ENCODE data around the gene CMSS1. TPM values are rescaled to one million over a fixed set of nuclear protein-coding genes. Genes with fewer than 3 reads are reported as not detected.
A peak's percentile ranks its signal among the peaks of the same experiment; 100 is the strongest.
"Not testable (repeated sequence)": the region's sequence is repeated elsewhere in the genome, so short reads cannot be mapped to it uniquely, and the experiment has no call there.

Gene CMSS1
- total RNA-seq, 2 experiments from 2014 or later = 95.6 to 97.2 TPM

DNA sequence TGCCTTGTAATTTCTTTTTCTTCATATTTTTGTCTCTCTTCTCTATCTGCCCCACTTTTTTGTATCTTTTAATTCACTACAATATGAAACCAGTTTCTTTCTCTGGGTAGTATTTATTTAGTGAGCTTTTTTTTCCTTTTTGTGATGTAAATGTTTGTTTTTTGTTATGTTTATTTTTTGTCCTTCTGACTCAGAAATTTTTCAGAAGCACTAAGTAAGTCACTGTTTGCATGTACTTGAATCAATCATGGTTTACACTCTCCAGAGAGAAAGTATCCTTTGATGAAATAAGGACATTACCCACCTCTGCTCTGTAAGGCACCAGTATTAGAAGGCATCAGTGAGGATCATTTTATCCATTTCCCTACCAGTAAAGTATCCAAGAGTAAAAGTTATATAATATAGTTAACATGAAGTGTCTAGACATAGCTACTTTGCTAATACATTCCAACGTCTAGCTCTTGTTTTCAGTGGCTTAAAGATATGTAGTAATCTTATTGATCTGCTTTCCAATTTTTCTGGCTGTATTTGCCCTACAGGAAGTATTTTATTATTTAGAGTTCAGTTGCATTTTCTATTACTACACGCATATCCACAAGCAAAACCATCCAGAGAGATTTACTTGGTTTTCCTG lies 271.2 kb downstream of the CMSS1 start:
- H3K36me3 Mint-ChIP-seq = peaks cover 3% of the 10 kb centered on the region
- intact Hi-C loops (cut with micrococcal nuclease) = loop anchor here (5.0 kb wide), 1 partner anchor 123 kb away; no protein-coding TSS in a partner anchor
- H3K27ac Mint-ChIP-seq = no peak overlapping the region
- CTCF ChIA-PET = interaction anchor here (3.2 to 3.7 kb wide), 2 partner anchors 20 to 165 kb away, joined by 13 to 24 read pairs; no protein-coding TSS in a partner anchor
- DNase-seq = no peak
- H3K27me3 Mint-ChIP-seq = no peaks in the 10 kb centered on the region
- no peaks in the 10 kb centered on the region for H3K9me3 Mint-ChIP-seq
- H3K4me3 Mint-ChIP-seq = no peak overlapping the region
- POLR2A ChIA-PET = no interaction called here
- H3K4me1 Mint-ChIP-seq (ENCODE audit: low read depth) = peaks cover 20% of the 10 kb centered on the region

DNA sequence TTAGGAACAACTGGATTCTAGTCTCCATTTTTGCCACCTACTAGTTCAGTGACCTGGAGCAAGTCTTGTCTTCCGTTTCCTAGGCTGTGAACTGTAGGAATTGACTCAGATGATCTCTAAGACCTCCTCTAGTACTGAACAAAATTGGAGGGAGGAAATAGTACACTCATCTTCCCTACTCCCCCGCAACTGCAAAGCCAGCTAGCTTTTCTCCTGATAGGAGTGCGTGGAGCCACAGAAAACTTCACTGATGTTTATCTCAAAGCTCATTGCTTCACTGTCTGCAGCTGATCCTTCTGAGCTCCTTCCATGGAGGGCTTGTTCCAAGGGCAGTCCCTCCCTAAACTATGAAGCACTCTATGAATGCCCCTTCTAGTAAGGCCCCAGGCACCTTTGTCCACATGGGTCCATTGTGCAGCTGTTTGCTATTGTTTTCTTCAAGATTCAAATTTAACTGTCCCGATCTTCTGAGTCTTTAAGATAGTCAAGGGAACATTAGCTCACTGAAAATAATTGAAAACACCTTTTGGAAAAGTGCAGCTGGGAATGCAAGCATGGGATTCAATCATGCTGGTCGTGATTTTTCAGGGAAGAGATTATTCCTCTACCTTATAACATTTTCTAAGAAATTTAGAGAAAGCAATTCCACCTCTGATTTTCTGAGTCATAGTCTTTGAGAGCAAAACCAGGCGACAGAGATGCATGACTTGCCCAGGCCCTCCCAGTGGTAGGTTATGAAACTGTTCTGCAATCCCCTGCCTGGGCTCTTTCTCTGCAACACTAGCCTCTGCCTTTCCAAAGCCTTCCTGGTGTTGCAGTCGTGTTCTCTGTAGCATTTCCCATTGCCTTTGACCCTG lies 272.4 kb downstream of the CMSS1 start:
- Mint-ChIP-seq H3K4me3 (no peak overlapping the region), H3K36me3 (peaks cover 3% of the 10 kb centered on the region), H3K9me3 (no peaks in the 10 kb centered on the region), H3K4me1 (ENCODE audit: low read depth) (peaks cover 20% of the 10 kb centered on the region), H3K27ac (no peak overlapping the region), H3K27me3 (no peaks in the 10 kb centered on the region)
- ChIA-PET CTCF (interaction anchor here (0.7 to 3.7 kb wide), 9 partner anchors 13 to 258 kb away, joined by 3 to 24 read pairs (median 4); no protein-coding TSS in a partner anchor), POLR2A (no interaction called here)
- intact Hi-C loops (cut with micrococcal nuclease) = loop anchor here (5.0 kb wide), 1 partner anchor 122 kb away; no protein-coding TSS in a partner anchor
- DNase-seq = peak; percentile 45

DNA sequence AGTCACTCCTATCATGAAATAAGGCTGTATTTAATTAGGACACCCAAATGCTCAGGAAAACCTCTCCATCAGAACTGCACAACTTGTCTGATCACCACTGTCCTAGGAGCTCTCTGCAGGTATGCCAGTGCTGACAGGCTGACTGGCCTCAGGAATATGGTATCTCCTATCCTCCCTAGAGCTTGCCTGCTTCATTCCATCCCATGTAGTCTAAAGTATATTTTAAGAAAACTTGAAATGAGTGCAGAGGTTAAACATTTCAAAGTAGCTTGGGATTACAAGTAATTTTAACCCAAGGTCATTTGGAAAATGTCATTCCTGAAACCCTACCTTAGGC lies 273.0 kb downstream of the CMSS1 start:
- Mint-ChIP-seq H3K4me1 (ENCODE audit: low read depth) (peaks cover 20% of the 10 kb centered on the region), H3K36me3 (peaks cover 3% of the 10 kb centered on the region), H3K9me3 (no peaks in the 10 kb centered on the region), H3K27ac (no peak overlapping the region), H3K27me3 (no peaks in the 10 kb centered on the region), H3K4me3 (no peak overlapping the region)
- no peak for DNase-seq
- ChIA-PET CTCF (interaction anchor here (0.7 to 3.7 kb wide), 9 partner anchors 12 to 259 kb away, joined by 3 to 24 read pairs (median 4); no protein-coding TSS in a partner anchor), POLR2A (no interaction called here)
- intact Hi-C loops (cut with micrococcal nuclease) = no loop called here

- Mint-ChIP-seq H3K4me3 (no peak overlapping the region), H3K27ac (no peak overlapping the region), H3K36me3 (peaks cover 3% of the 10 kb centered on the region), H3K9me3 (no peaks in the 10 kb centered on the region), H3K27me3 (no peaks in the 10 kb centered on the region), H3K4me1 (ENCODE audit: low read depth) (peaks cover 9% of the 10 kb centered on the region)
- no peak for DNase-seq
- CTCF ChIA-PET = no interaction called here
- POLR2A ChIA-PET = no interaction called here
- intact Hi-C loops (cut with micrococcal nuclease) = no loop called here
Observed at GRCh38 chr3:100093831-100094230, 276.2 kb downstream of the CMSS1 start.

DNA sequence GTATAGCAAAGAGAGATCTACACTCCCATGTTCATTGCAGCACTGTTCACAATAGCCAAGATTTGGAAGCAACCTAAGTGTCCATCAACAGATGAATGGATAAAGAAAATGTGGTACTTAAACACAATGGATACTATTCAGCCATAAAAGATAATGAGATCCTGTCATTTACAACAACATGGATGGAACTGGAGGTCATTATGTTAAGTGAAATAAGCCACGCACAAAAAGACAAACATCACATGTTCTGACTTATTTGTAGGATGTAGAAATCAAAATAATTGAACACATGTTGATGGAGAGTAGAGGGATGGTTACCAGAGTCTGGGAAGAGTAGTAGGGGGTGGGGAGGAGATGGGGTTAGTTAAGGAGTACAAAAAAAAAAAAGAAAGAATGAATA lies 278.6 kb downstream of the CMSS1 start:
- H3K36me3 Mint-ChIP-seq; H3K4me3 Mint-ChIP-seq; H3K4me1 Mint-ChIP-seq (ENCODE audit: low read depth); DNase-seq; intact Hi-C loops (cut with micrococcal nuclease); H3K27ac Mint-ChIP-seq; H3K27me3 Mint-ChIP-seq; POLR2A ChIA-PET; H3K9me3 Mint-ChIP-seq; CTCF ChIA-PET: not testable (repeated sequence)

GRCh38 chr3:100096866-100097265 lies 279.2 kb downstream of the CMSS1 start:
- Mint-ChIP-seq H3K27ac (no peak overlapping the region), H3K9me3 (peaks cover 2% of the 10 kb centered on the region), H3K36me3 (peaks cover 5% of the 10 kb centered on the region), H3K27me3 (no peaks in the 10 kb centered on the region), H3K4me3 (no peak overlapping the region), H3K4me1 (ENCODE audit: low read depth) (no peaks in the 10 kb centered on the region)
- CTCF ChIA-PET = no interaction called here
- POLR2A ChIA-PET = no interaction called here
- intact Hi-C loops (cut with micrococcal nuclease) = no loop called here
- DNase-seq = no peak

DNA sequence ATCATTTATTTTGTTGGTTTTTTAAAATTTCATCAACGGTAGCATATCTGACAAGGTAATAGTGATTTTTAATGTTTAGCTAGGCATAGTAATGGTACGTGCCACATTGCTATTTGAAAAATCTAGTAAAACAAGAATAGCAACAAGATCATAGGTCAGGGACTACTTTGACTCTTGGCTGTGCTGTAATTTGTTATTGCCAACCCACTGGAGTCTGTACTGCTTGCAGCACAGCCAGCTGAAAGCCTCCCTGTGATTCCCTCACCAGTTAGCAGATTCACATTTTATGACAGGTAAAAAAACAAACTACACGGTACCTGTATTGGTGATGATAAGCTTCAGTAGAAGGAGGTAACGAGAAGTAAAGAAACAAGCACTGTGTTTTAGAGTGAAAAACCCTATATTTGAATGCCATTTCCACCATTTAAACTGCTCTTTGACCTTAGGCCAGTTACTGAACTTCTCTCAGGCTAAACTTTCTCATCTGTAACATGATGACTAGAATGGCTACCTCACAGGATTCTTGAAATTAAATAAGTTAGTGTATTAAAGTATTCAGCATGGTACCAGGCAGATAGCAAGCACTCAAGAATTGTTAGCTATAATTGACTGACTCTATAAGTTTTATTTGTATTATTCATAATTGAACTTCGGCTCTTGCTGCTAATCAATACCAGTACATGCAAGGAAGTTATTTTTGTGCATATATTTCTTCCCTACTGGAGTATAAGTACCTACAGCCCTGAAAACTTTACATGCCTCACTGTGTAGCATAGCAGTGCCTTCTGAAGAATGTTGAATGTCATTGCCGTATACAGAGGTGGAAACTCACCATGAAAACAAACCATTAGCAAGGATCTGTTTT lies 280.5 kb downstream of the CMSS1 start:
- ChIA-PET POLR2A (no interaction called here), CTCF (no interaction called here)
- no peak overlapping the region for H3K27ac Mint-ChIP-seq
- no peaks in the 10 kb centered on the region for H3K4me1 Mint-ChIP-seq (ENCODE audit: low read depth)
- no peak for DNase-seq
- H3K27me3 Mint-ChIP-seq = no peaks in the 10 kb centered on the region
- H3K9me3 Mint-ChIP-seq = peaks cover 2% of the 10 kb centered on the region
- peaks cover 5% of the 10 kb centered on the region for H3K36me3 Mint-ChIP-seq
- intact Hi-C loops (cut with micrococcal nuclease) = no loop called here
- no peak overlapping the region for H3K4me3 Mint-ChIP-seq

DNA sequence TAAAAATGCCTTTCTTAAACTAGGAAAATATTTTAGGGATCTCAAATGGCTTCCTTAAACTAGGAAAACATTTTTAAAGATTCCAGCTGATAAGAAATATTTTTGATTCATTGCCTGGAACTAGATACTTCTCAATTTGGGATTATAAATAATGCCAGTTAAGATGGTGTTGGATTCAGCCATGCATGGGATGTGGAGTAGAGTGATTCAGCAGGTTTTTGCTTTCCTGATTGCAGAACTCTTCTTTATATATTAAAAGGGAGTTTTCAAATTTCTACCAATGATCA lies 281.1 kb downstream of the CMSS1 start:
- CTCF ChIA-PET = no interaction called here

DNA sequence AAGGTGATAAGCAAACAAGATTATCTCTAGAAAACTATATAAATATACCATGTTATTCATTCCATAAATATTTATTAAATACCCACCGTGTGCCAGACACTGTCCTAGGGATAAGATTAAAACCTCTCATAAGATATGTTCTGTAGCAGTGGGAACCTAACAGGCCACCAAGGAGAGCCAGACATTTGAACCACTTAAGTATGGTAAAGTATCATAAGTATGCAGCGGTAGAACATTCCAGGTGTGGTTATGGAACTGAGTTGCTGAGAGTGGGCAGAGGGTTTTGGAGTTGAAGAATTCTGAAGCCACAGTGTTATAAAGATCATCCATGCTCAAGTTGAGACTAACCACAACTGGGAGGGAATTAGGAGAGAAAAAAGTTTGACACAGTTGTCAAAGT lies 282.0 kb downstream of the CMSS1 start:
- intact Hi-C loops (cut with micrococcal nuclease) = no loop called here
- no peak overlapping the region for H3K27ac Mint-ChIP-seq
- H3K4me1 Mint-ChIP-seq (ENCODE audit: low read depth) = peaks cover 5% of the 10 kb centered on the region
- ChIA-PET POLR2A (no interaction called here), CTCF (interaction anchor here (0.5 to 0.7 kb wide), 2 partner anchors 31 to 268 kb away, joined by 4 to 5 read pairs; no protein-coding TSS in a partner anchor)
- H3K36me3 Mint-ChIP-seq = peaks cover 5% of the 10 kb centered on the region
- H3K27me3 Mint-ChIP-seq = no peaks in the 10 kb centered on the region
- peaks cover 2% of the 10 kb centered on the region for H3K9me3 Mint-ChIP-seq
- no peak for DNase-seq
- H3K4me3 Mint-ChIP-seq = no peak overlapping the region

More for the DNA sequence above, 281.1 kb downstream of the CMSS1 start:
- DNase-seq = no peak
- Mint-ChIP-seq H3K27ac (no peak overlapping the region), H3K4me1 (ENCODE audit: low read depth) (no peaks in the 10 kb centered on the region), H3K27me3 (no peaks in the 10 kb centered on the region), H3K4me3 (no peak overlapping the region), H3K9me3 (peaks cover 2% of the 10 kb centered on the region), H3K36me3 (peaks cover 5% of the 10 kb centered on the region)
- intact Hi-C loops (cut with micrococcal nuclease) = no loop called here
- POLR2A ChIA-PET = no interaction called here

GRCh38 chr3:100100425-100100824 lies 282.8 kb downstream of the CMSS1 start:
- H3K4me1 Mint-ChIP-seq (ENCODE audit: low read depth) = peaks cover 13% of the 10 kb centered on the region
- no peaks in the 10 kb centered on the region for H3K27me3 Mint-ChIP-seq
- H3K9me3 Mint-ChIP-seq = peaks cover 2% of the 10 kb centered on the region
- intact Hi-C loops (cut with micrococcal nuclease) = no loop called here
- H3K27ac Mint-ChIP-seq = no peak overlapping the region
- ChIA-PET POLR2A (no interaction called here), CTCF (no interaction called here)
- no peak for DNase-seq
- H3K36me3 Mint-ChIP-seq = peaks cover 5% of the 10 kb centered on the region
- no peak overlapping the region for H3K4me3 Mint-ChIP-seq

GRCh38 chr3:100102757-100103156 lies 285.1 kb downstream of the CMSS1 start:
- peaks cover 2% of the 10 kb centered on the region for H3K36me3 Mint-ChIP-seq
- H3K9me3 Mint-ChIP-seq = peaks cover 2% of the 10 kb centered on the region
- H3K27me3 Mint-ChIP-seq = no peaks in the 10 kb centered on the region
- no peak for DNase-seq
- H3K27ac Mint-ChIP-seq = no peak overlapping the region
- H3K4me3 Mint-ChIP-seq = no peak overlapping the region
- ChIA-PET CTCF (interaction anchor here (0.8 to 1.3 kb wide), 2 partner anchors 13 to 271 kb away, joined by 3 read pairs; no protein-coding TSS in a partner anchor), POLR2A (no interaction called here)
- intact Hi-C loops (cut with micrococcal nuclease) = no loop called here
- peaks cover 27% of the 10 kb centered on the region for H3K4me1 Mint-ChIP-seq (ENCODE audit: low read depth)
